Activated CD4-positive, alpha-beta T cell treated with anti-CD3 and anti-CD28 coated beads for 36 hours (primary cell): Measurements from ENCODE around the gene EVI5. TPM values are rescaled to one million over a fixed set of nuclear protein-coding genes. Genes with fewer than 3 reads are reported as not detected.
A peak's percentile ranks its signal among the peaks of the same experiment; 100 is the strongest.

Source experiments
- ATAC-seq: fragments of 200-7000 bp; cut with Tn5 transposase; one replicate; pipeline ENCODE4 v1.10.0; 2021; ENCODE audit warnings: mild to moderate bottlenecking, moderate library complexity
- CTCF ChIA-PET: fragments of 350-600 bp; sonication (Branson Sonifier 250); formaldehyde crosslinking; loops from one replicate; lab custom pipeline; 2021; ENCODE audit warnings: antibody characterized with exemption; lab: Charles Lee
- POLR2A ChIA-PET: fragments of 350-600 bp; sonication (Branson Sonifier 250); formaldehyde crosslinking; loops from one replicate; lab custom pipeline; 2021; ENCODE audit warnings: antibody characterized with exemption, inconsistent platforms; lab: Charles Lee
- DNase-seq: peaks from one replicate; pipeline ENCODE4 v3.0.0-alpha.2; 2020
- H3K27ac Mint-ChIP-seq: one replicate; pipeline ENCODE4 v1.8.0; 2021; ENCODE audit warnings: mixed read lengths
- H3K27me3 Mint-ChIP-seq: one replicate; pipeline ENCODE4 v1.8.0; 2021; ENCODE audit warnings: mixed read lengths
- H3K36me3 Mint-ChIP-seq: one replicate; pipeline ENCODE4 v1.8.0; 2021; ENCODE audit warnings: low read depth, mixed read lengths
- H3K4me1 Mint-ChIP-seq: one replicate; pipeline ENCODE4 v1.8.0; 2021; ENCODE audit warnings: mixed read lengths
- H3K4me3 Mint-ChIP-seq: one replicate; pipeline ENCODE4 v1.8.0; 2021; ENCODE audit warnings: mild to moderate bottlenecking, moderate library complexity, mixed read lengths
- H3K9me3 Mint-ChIP-seq: one replicate; pipeline ENCODE4 v1.8.0; 2021; ENCODE audit warnings: low read depth, mixed read lengths
- intact Hi-C, 2 experiments: fragments of 100-400 bp; cut with DNase I in 1 of 2; cut with micrococcal nuclease in 1 of 2; formaldehyde crosslinking; loops; one replicate each; pipeline versions ENCODE4 v1.14.2 to v1.15.1; 2022 to 2024; cut with DNase I, micrococcal nuclease
- total RNA-seq, 2 experiments: library from RNA; stranded (reverse); gene quantifications; one replicate each; pipeline ENCODE4 v1.2.3, GENCODE V29; 2021

Gene EVI5
- total RNA-seq, 2 experiments from 2014 or later, result 28.5 to 32.6 TPM

DNA sequence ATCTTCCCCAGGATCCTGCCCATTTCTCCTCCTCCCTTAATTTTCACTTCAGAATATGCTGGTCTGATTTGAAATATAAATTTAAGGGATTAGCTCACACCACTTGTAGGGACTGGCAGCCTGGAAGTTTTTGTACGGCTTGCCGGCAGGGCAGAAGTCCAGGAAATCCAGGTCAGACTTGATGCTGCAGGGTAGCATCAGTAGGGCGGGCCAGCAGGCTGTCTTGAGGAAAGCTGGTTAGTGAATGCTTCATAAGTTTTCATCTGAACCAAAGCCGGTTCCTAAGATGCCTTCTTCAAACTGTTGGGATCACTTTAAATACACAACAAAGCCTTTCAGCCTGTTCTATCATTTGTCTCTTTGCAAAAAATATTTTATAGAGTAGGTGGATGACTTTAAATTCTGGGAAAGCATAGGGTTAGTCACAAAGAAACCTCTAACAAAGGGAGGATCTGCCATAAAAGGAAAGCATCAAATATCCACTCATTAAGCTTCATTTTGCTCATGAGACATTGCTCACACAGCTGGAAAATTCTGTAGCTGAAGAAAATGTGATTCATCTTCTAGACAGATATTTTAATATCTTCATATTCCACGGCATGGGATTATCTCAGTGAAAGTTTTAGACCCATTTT lies 207.5 kb downstream of the EVI5 start:
- peak overlapping the region; percentile 89 for H3K27ac Mint-ChIP-seq
- peak; percentile 42 for DNase-seq
- no peaks in the 10 kb centered on the region for H3K9me3 Mint-ChIP-seq
- no peaks in the 10 kb centered on the region for H3K27me3 Mint-ChIP-seq
- H3K4me3 Mint-ChIP-seq, result peak overlapping the region; percentile 88
- H3K36me3 Mint-ChIP-seq, result peaks cover 50% of the 10 kb centered on the region
- H3K4me1 Mint-ChIP-seq, result peaks cover 61% of the 10 kb centered on the region
- POLR2A ChIA-PET, result interaction anchor here (0.6 to 1.3 kb wide), 6 partner anchors 10 to 264 kb away, joined by 3 to 12 read pairs (median 6); no protein-coding TSS in a partner anchor
- intact Hi-C loops, result loop anchor here (1.0 to 10.0 kb wide), 7 partner anchors 10 to 701 kb away; partner anchors contain the start of genes DIPK1A (in 1 of the 2) and GFI1 (in 1 of the 2)
- CTCF ChIA-PET, result interaction anchor here (0.6 to 1.8 kb wide), 10 partner anchors 9 to 270 kb away, joined by 3 to 9 read pairs (median 4); no protein-coding TSS in a partner anchor
- peak; percentile 62 for ATAC-seq

DNA sequence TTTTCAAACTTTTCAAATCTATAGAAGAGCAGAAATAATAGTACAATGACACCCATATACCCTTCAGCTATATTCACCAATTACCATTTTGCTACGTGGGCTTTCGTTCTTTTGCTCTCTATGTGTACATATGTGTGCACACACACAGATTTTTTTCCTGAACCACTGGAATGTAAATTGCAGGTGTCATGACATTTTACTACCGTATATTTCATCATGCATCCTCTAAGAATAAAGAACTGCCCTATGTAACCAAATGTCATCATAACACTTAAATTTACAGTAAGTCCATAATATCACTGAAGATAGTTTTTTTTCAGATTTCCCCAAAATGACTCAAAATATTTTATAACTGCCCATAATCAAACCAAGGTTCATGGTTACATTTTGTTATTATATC lies 209.8 kb downstream of the EVI5 start:
- H3K36me3 Mint-ChIP-seq, result peaks cover 61% of the 10 kb centered on the region
- peaks cover 60% of the 10 kb centered on the region for H3K4me1 Mint-ChIP-seq
- POLR2A ChIA-PET, result no interaction called here
- no peaks in the 10 kb centered on the region for H3K9me3 Mint-ChIP-seq
- H3K27me3 Mint-ChIP-seq, result no peaks in the 10 kb centered on the region
- intact Hi-C loops, result loop anchor here in 1 of 2 experiments (10.0 kb wide), 1 partner anchor 390 kb away; the partner anchor contains the start of gene DIPK1A
- ATAC-seq, result no peak
- peak overlapping the region; percentile 98 for H3K27ac Mint-ChIP-seq
- H3K4me3 Mint-ChIP-seq, result peak overlapping the region; percentile 85
- no peak for DNase-seq
- CTCF ChIA-PET, result interaction anchor here (1.0 to 1.3 kb wide), 2 partner anchors 12 to 13 kb away, joined by 3 read pairs; no protein-coding TSS in a partner anchor

DNA sequence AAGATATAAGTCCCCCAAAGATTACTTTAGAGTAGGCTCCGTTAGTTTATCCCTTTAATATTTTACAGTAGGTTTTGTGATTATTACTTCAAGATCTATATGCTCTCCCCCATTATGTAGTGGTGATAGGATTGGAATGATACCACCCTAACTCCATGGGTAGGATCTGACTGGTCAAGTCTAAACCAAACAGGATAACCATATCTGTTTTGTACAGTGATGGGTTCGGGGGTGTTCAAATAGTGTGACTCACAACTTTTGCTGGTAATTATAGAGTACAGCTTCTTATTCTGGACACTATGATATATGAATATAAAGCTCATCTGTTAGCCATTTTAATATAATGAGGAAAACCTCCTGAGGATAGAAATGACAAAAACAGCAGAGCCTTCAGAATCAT lies 212.4 kb downstream of the EVI5 start:
- CTCF ChIA-PET, result interaction anchor here (0.5 to 2.8 kb wide), 6 partner anchors 12 to 603 kb away, joined by 3 to 11 read pairs (median 5); no protein-coding TSS in a partner anchor
- Mint-ChIP-seq H3K36me3 (peaks cover 79% of the 10 kb centered on the region), H3K4me3 (peak overlapping the region; percentile 85), H3K27me3 (no peaks in the 10 kb centered on the region), H3K9me3 (no peaks in the 10 kb centered on the region), H3K27ac (peak overlapping the region; percentile 42), H3K4me1 (peaks cover 56% of the 10 kb centered on the region)
- POLR2A ChIA-PET, result no interaction called here
- DNase-seq (no peak), ATAC-seq (no peak)
- intact Hi-C loops, result loop anchor here in 1 of 2 experiments (10.0 kb wide), 1 partner anchor 392 kb away; the partner anchor contains the start of gene DIPK1A

DNA sequence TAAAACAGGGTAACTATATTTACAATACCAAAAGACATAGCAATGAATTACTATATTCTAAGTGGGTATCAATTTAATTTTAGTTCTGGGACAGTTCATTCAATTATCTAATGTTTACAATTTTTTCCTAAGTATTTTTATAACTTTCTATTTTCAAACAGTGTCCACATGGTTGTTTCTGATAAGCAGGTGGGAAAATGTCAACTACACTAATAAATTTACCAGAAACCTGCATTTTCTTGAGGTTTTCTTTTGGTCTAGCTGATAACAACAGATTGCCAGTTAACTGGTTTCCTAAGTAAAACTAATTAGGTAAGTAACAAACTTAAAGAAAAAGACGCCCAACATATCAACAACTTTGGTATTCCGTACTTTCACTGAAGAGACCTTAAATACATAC lies 213.3 kb downstream of the EVI5 start:
- Mint-ChIP-seq H3K4me3 (peak overlapping the region; percentile 85), H3K9me3 (no peaks in the 10 kb centered on the region), H3K4me1 (peaks cover 55% of the 10 kb centered on the region), H3K36me3 (peaks cover 80% of the 10 kb centered on the region), H3K27me3 (no peaks in the 10 kb centered on the region), H3K27ac (no peak overlapping the region)
- DNase-seq, result no peak
- no peak for ATAC-seq
- POLR2A ChIA-PET, result interaction anchor here (1.1 kb wide), 1 partner anchor 86 kb away, joined by 3 read pairs; no protein-coding TSS in a partner anchor
- CTCF ChIA-PET, result interaction anchor here (0.5 to 2.8 kb wide), 8 partner anchors 9 to 261 kb away, joined by 3 to 11 read pairs (median 4); no protein-coding TSS in a partner anchor
- intact Hi-C loops, result loop anchor here in 1 of 2 experiments (10.0 kb wide), 1 partner anchor 393 kb away; the partner anchor contains the start of gene DIPK1A

DNA sequence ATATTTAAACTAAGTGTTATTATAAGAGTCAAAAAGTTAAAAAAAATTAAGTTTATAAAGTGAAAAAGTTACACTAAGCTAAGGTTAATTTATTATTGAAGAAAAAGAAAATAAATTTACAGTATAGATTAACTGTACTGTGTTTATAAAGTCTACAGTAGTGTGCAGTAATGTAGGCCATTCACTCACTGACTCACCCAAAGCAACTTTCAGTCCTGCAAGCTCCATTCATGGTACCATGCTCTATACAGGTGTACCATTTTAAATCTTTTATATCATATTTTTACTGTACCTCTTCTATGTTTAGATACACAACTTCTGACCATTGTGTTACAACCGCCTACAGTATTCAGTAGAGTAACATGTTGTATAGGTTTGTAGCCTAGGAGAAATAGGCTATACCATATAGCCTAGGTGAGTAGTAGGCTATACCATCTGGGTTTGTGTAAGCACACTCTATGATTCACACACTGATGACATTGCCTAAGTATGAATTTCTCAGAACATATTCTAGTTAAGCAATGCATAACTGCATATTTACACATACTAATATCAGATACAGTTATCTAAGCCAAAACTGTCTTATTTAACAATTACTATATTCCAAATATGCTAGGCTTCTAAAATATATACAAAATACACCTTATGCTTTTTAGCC lies 217.6 kb downstream of the EVI5 start:
- intact Hi-C loops, result no loop called here
- Mint-ChIP-seq H3K27ac (no peak overlapping the region), H3K4me3 (no peak overlapping the region), H3K36me3 (peaks cover 73% of the 10 kb centered on the region), H3K27me3 (no peaks in the 10 kb centered on the region), H3K9me3 (no peaks in the 10 kb centered on the region), H3K4me1 (peaks cover 62% of the 10 kb centered on the region)
- peak; percentile 87 for ATAC-seq
- POLR2A ChIA-PET, result interaction anchor here (0.6 kb wide), 1 partner anchor 93 kb away, joined by 3 read pairs; no protein-coding TSS in a partner anchor
- DNase-seq, result no peak
- CTCF ChIA-PET, result interaction anchor here (0.7 kb wide), 2 partner anchors 12 to 29 kb away, joined by 3 read pairs; no protein-coding TSS in a partner anchor

DNA sequence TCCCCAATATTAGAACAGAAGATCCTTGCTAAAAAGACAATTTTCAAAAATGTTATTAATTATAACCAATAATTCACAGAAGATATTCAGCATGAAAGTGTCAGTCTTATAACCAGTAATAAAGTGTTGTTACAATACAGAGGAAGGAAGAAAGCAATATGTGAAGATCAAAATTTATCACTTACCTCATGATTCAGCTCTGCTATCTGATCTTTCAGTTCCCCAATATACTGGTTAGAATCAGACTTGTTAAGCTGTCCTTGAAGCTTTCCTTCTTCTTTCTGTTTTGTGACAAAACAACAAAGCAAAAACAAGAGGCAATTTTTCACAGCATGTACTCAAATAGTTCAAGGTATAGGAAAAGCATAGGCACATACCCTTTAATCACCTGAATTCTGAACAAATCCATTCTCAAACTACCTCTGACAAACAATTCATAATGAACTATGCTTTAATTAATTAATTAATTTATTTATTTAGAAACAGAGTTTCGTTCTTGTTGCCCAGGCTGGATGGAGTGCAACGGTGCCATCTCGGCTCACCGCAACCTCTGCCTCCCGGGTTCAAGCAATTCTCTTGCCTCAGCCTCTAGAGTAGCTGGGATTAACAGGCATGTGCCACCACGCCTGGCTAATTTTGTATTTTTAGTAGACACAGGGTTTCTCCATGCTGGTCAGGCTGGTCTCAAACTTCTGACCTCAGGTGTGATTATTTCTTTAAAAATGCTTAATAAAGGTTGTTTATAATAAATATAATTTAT lies 221.3 kb downstream of the EVI5 start:
- POLR2A ChIA-PET, result interaction anchor here (0.7 kb wide), 1 partner anchor 253 kb away, joined by 3 read pairs; no protein-coding TSS in a partner anchor

DNA sequence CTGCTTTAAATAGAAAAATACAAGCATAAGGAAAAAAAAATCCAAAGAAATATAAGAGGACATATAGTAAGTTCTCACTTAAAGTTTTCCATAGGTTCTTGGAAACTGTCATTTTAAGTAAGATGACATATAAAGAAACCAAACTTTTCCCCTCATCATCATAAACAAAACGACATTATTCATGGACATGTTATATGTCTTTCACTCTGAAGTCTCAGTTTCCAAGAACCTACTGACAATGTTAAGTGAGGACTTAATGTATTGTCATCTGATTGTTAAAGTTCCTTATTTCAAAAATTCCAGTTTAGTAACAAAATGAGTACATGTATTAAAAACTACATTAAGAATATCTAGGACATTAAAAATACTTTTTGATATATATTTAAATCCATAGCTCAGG lies 228.6 kb downstream of the EVI5 start:
- H3K4me1 Mint-ChIP-seq, result peaks cover 44% of the 10 kb centered on the region
- ChIA-PET CTCF (interaction anchor here (1.1 to 2.0 kb wide), 6 partner anchors 9 to 74 kb away, joined by 3 to 6 read pairs (median 6); no protein-coding TSS in a partner anchor), POLR2A (interaction anchor here (0.6 kb wide), 4 partner anchors 17 to 569 kb away, joined by 3 to 6 read pairs (median 4); no protein-coding TSS in a partner anchor)
- no peaks in the 10 kb centered on the region for H3K27me3 Mint-ChIP-seq
- intact Hi-C loops, result loop anchor here in 1 of 2 experiments (2.0 kb wide), 1 partner anchor 18 kb away; no protein-coding TSS in a partner anchor
- H3K9me3 Mint-ChIP-seq, result peaks cover 5% of the 10 kb centered on the region
- H3K27ac Mint-ChIP-seq, result peak overlapping the region; percentile 58
- H3K4me3 Mint-ChIP-seq, result no peak overlapping the region
- DNase-seq, result no peak
- peak; percentile 64 for ATAC-seq
- peaks cover 78% of the 10 kb centered on the region for H3K36me3 Mint-ChIP-seq

More for the DNA sequence above, 221.3 kb downstream of the EVI5 start:
- Mint-ChIP-seq H3K9me3 (no peaks in the 10 kb centered on the region), H3K27ac (no peak overlapping the region), H3K4me1 (peaks cover 32% of the 10 kb centered on the region), H3K36me3 (peaks cover 67% of the 10 kb centered on the region), H3K27me3 (no peaks in the 10 kb centered on the region), H3K4me3 (no peak overlapping the region)
- intact Hi-C loops, result loop anchor here in 1 of 2 experiments (2.0 kb wide), 1 partner anchor 15 kb away; no protein-coding TSS in a partner anchor
- ATAC-seq (peak; percentile 31), DNase-seq (no peak)
- CTCF ChIA-PET, result no interaction called here

DNA sequence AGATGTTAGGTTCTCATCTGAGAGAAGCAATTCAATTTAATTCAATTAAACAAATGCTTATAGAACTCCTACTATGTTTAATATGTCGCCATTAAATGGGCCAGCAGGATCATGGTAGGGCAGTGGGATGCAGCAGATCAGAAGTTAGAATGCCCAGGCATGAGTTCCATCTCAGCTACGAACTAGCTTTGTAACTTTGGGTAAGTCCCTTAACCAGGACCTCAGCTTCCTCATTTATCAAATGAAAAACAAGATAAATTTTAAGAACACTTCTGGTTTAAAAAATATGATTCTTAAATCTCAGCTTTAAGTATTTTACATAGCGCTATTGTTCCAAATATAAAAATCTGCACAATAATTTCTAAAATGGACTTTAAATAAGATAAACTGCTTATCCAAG lies 230.7 kb downstream of the EVI5 start:
- H3K4me1 Mint-ChIP-seq, result peaks cover 45% of the 10 kb centered on the region
- CTCF ChIA-PET, result interaction anchor here (0.8 to 1.6 kb wide), 6 partner anchors 9 to 23 kb away, joined by 3 to 4 read pairs (median 3); no protein-coding TSS in a partner anchor
- intact Hi-C loops, result no loop called here

DNA sequence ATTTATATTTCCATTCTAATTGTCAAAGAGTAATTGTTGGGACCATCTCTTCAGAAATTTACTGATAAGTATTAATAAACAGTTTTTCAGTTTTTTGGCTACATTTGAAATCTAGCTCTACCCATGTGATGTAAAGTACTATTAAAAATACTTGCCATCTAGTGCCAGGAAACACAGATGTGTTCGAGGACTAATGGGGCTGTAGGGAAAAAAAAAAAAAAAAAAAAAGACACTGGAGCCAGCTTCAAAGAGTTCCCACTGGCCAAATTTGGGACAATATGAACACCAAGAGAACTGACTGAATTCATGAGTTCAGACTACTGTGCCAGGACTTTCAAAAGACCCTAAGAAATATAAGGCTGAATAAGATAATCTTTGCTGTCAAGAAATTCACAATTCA lies 233.0 kb downstream of the EVI5 start:
- peaks cover 77% of the 10 kb centered on the region for H3K36me3 Mint-ChIP-seq
- intact Hi-C loops, result no loop called here
- ATAC-seq, result no peak
- H3K9me3 Mint-ChIP-seq, result peaks cover 5% of the 10 kb centered on the region
- H3K27ac Mint-ChIP-seq, result no peak overlapping the region
- H3K27me3 Mint-ChIP-seq, result no peaks in the 10 kb centered on the region
- CTCF ChIA-PET, result interaction anchor here (0.7 to 1.8 kb wide), 3 partner anchors 10 to 21 kb away, joined by 3 to 8 read pairs (median 4); no protein-coding TSS in a partner anchor
- no peak for DNase-seq
- POLR2A ChIA-PET, result interaction anchor here (1.0 kb wide), 1 partner anchor 13 kb away, joined by 5 read pairs; no protein-coding TSS in a partner anchor
- peaks cover 41% of the 10 kb centered on the region for H3K4me1 Mint-ChIP-seq
- no peak overlapping the region for H3K4me3 Mint-ChIP-seq

More for the DNA sequence above, 230.7 kb downstream of the EVI5 start:
- DNase-seq (no peak), ATAC-seq (no peak)
- Mint-ChIP-seq H3K27ac (no peak overlapping the region), H3K9me3 (peaks cover 11% of the 10 kb centered on the region), H3K27me3 (no peaks in the 10 kb centered on the region), H3K4me3 (no peak overlapping the region), H3K36me3 (peaks cover 74% of the 10 kb centered on the region)
- POLR2A ChIA-PET, result no interaction called here

DNA sequence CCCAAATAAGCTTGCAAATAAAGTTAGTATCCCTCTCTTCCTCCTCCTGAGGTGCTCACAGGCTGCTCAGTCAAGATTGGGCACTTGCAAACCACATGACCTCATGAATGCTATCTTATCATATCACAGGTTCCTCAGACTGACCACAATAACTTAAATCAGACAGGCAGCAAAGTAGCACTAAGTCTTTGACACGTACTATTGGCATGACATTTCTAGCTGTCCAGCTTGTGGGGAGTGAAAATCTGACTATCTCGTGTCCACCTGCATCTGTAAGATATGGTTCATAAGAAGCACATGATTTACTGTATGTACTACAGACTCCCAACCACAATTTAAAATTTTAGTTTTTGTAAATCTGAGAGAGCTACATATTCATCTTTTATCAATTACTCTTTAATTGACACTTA lies 240.1 kb downstream of the EVI5 start:
- ChIA-PET POLR2A (no interaction called here), CTCF (interaction anchor here (0.9 to 1.7 kb wide), 3 partner anchors 10 to 65 kb away, joined by 3 to 6 read pairs (median 3); no protein-coding TSS in a partner anchor)
- Mint-ChIP-seq H3K36me3 (peaks cover 75% of the 10 kb centered on the region), H3K27me3 (no peaks in the 10 kb centered on the region), H3K4me1 (peaks cover 64% of the 10 kb centered on the region), H3K4me3 (no peak overlapping the region), H3K9me3 (peaks cover 4% of the 10 kb centered on the region), H3K27ac (no peak overlapping the region)
- intact Hi-C loops, result no loop called here
- no peak for DNase-seq
- ATAC-seq, result peak; percentile 45
